HG02642 (cell line): ENCODE results near the gene PRKACA.

Experiments used
- ATAC-seq: cut with Tn5 transposase; IDR thresholded peaks from one replicate; pipeline ENCODE4 v1.9.1; 2021; ENCODE audit warnings: mild to moderate bottlenecking; ENCODE audit not compliant: unreplicated experiment, poor library complexity

PRKACA gene

GRCh38 chr19:14097532-14098151 is 19.9 kb downstream of the PRKACA start:
- ATAC-seq = no peak

- ATAC-seq = no peak
Measured at GRCh38 chr19:14096272-14096992, 21.1 kb downstream of the PRKACA start.

- ATAC-seq = no peak
Measured at GRCh38 chr19:14094854-14095253, 22.7 kb downstream of the PRKACA start.

- no peak for ATAC-seq
Measured at GRCh38 chr19:14093117-14093823, 24.3 kb downstream of the PRKACA start.

GRCh38 chr19:14091813-14092462 is 25.6 kb downstream of the PRKACA start:
- ATAC-seq = peak; percentile 6

GRCh38 chr19:14091081-14091812 is 26.3 kb downstream of the PRKACA start:
- ATAC-seq = peak; percentile 65

GRCh38 chr19:14090509-14091080 is 27.0 kb downstream of the PRKACA start, which contains the start of gene SAMD1:
Gene SAMD1, minus strand, starts transcription at chr19:14090751.
- ATAC-seq = peak; percentile 49

GRCh38 chr19:14089662-14090508 is 27.7 kb downstream of the PRKACA start:
- peak; percentile 20 for ATAC-seq

- no peak for ATAC-seq
Measured at GRCh38 chr19:14089412-14089661, 28.2 kb downstream of the PRKACA start.

GRCh38 chr19:14088634-14089411 is 28.7 kb downstream of the PRKACA start:
- no peak for ATAC-seq

GRCh38 chr19:14086098-14086497 is 31.5 kb downstream of the PRKACA start:
- ATAC-seq = no peak

- no peak for ATAC-seq
Measured at GRCh38 chr19:14085309-14085995, 32.1 kb downstream of the PRKACA start, which contains the start of gene C19orf67. Gene C19orf67, minus strand, starts transcription at chr19:14085783. Its CDS starts 156 bp downstream, at chr19:14085627.

GRCh38 chr19:14082675-14082960 is 34.9 kb downstream of the PRKACA start:
- ATAC-seq = no peak

- ATAC-seq = peak; percentile 18
Measured at GRCh38 chr19:14081797-14082674, 35.5 kb downstream of the PRKACA start.

- peak; percentile 90 for ATAC-seq
Measured at GRCh38 chr19:14080887-14081796, 36.4 kb downstream of the PRKACA start.

GRCh38 chr19:14078411-14078810 is 39.2 kb downstream of the PRKACA start:
- ATAC-seq = no peak
